Measurements from ENCODE around the gene PHACTR1. TPM values are rescaled to one million over a fixed set of nuclear protein-coding genes. Genes with fewer than 3 reads are reported as not detected.

Gene PHACTR1
- total and polyA plus RNA-seq, 7 donors, result 0.60 to 7.5 (median 3.7) TPM

DNA sequence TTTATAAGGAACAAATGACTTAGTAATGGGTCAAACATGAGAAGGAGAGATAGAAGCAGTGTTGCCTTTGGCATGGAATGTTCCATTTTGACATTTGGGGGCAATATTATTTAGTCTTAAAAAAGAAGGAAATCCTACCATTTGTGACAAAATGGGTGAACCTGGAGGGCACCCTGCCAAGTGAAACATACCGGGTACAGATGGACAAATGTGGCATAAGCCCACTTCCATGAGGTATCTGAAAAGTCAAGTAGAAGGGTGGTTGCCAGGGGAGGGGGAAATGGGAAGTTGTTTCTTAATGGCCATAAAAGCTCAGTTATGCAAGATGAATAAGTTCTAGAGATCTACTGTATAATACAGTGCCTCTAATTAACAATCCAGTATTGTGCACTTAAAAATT is 342.5 kb downstream of the PHACTR1 start:
- no peaks in the 10 kb centered on the region for H3K4me1 ChIP-seq
- no peak overlapping the region for H3K27ac ChIP-seq
- DNase-seq, result no peak
- no peaks in the 10 kb centered on the region for H3K36me3 ChIP-seq
- intact Hi-C loops (cut with DNase I), result no loop called here
- H3K9me3 ChIP-seq, result no peaks in the 10 kb centered on the region
- no peaks in the 10 kb centered on the region for H3K27me3 ChIP-seq
- no peak overlapping the region for H3K4me3 ChIP-seq
- no peak for TF ChIP-seq POLR2AphosphoS5 (IDR thresholded peaks at IDR 0.05)
- no peak for TF ChIP-seq POLR2A (IDR thresholded peaks at IDR 0.05)
- TF ChIP-seq, protein P1, sequence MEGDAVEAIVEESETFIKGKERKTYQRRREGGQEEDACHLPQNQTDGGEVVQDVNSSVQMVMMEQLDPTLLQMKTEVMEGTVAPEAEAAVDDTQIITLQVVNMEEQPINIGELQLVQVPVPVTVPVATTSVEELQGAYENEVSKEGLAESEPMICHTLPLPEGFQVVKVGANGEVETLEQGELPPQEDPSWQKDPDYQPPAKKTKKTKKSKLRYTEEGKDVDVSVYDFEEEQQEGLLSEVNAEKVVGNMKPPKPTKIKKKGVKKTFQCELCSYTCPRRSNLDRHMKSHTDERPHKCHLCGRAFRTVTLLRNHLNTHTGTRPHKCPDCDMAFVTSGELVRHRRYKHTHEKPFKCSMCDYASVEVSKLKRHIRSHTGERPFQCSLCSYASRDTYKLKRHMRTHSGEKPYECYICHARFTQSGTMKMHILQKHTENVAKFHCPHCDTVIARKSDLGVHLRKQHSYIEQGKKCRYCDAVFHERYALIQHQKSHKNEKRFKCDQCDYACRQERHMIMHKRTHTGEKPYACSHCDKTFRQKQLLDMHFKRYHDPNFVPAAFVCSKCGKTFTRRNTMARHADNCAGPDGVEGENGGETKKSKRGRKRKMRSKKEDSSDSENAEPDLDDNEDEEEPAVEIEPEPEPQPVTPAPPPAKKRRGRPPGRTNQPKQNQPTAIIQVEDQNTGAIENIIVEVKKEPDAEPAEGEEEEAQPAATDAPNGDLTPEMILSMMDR (IDR thresholded peaks at IDR 0.05), result no peak
- no peak for TF ChIP-seq EP300 (IDR thresholded peaks at IDR 0.05)
- WGBS, 2 donors, result 76 to 78% methylated on average over 1 of the region's 1 CpG

DNA sequence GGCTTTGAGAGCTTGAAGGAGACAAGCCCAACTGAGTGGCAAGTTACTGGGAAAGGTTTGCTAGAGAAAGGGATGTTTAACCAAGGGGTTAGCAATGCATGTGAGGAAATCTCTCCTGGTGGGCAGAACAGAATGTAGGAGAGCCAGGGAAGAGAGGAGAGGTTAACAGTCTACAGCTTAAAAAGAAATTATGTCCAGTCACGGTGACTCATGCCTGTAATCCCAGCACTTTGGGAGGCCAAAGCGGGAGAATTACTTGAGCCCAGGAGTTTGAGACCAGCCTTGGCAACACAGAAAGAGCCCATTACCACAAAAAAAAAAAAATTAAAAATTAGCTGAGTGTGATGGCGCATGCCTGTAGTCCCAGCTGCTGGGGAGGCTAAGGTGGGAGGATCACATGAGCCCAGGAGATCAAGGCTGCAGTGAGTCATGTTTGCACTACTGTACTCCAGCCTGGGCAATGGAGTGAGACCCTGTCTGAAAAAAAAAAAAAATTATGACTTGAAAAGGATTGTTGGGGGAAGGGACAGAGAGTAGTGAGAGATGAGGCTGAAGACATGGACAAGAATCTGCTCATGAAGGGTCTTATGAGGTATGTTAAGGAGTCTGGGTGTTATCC is 346.8 kb downstream of the PHACTR1 start:
- Histone ChIP-seq H3K9me3 (no peaks in the 10 kb centered on the region), H3K27ac (no peak overlapping the region), H3K27me3 (no peaks in the 10 kb centered on the region), H3K4me1 (no peaks in the 10 kb centered on the region), H3K36me3 (no peaks in the 10 kb centered on the region), H3K4me3 (no peak overlapping the region)
- TF ChIP-seq, protein P1 (IDR thresholded peaks at IDR 0.05), result no peak
- TF ChIP-seq EP300 (IDR thresholded peaks at IDR 0.05) (no peak), POLR2AphosphoS5 (IDR thresholded peaks at IDR 0.05) (no peak), POLR2A (IDR thresholded peaks at IDR 0.05) (no peak)
- intact Hi-C loops (cut with DNase I), result no loop called here
- WGBS, 2 donors, result 94 to 95% methylated on average over 3 of the region's 3 CpGs
- no peak for DNase-seq

DNA sequence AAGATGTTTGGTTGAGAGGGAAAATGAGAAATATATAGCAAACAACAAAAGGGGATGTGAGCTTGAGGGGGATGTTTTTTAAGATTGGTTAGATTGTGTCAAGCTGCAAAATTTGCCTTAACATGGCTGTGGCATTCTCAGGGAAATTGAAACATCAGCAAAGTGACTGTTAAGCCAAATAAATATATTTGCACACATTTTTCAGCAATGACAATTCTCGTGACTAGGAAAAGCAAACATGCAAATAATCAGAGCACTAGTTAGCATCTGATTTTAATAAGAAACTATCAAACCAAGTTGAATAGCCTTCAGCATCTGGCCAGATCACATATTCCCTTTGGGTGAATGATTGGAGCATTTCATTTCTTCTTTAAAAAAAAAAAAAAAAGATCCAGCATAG is 349.0 kb downstream of the PHACTR1 start:
- H3K4me3 ChIP-seq, result no peak overlapping the region
- WGBS, 2 donors, result 66 to 81% methylated on average over 1 of the region's 1 CpG
- H3K4me1 ChIP-seq, result no peaks in the 10 kb centered on the region
- H3K9me3 ChIP-seq, result no peaks in the 10 kb centered on the region
- no peaks in the 10 kb centered on the region for H3K36me3 ChIP-seq
- TF ChIP-seq, protein P1 (IDR thresholded peaks at IDR 0.05), result no peak
- TF ChIP-seq EP300 (IDR thresholded peaks at IDR 0.05) (no peak), POLR2A (IDR thresholded peaks at IDR 0.05) (no peak), POLR2AphosphoS5 (IDR thresholded peaks at IDR 0.05) (no peak)
- intact Hi-C loops (cut with DNase I), result no loop called here
- no peaks in the 10 kb centered on the region for H3K27me3 ChIP-seq
- no peak for DNase-seq
- no peak overlapping the region for H3K27ac ChIP-seq

DNA sequence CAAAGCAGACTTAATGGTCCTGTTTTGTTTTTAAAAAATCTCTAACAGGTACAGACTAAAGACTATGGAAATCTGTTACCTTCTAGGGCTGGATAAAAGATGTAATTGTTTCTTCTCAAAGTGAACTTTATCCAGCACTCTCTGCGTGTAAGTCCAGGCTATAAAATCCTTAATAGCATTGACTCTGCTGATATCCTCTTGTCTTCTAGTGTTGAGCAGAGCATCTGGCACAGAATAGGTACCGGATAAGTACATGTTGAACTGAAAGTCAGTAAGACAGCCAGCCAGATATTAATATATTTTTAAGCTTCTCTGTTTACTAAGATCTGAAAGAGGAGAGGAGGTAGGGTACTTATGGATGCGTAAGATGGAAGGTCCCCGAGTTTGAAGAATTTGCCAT is 349.5 kb downstream of the PHACTR1 start:
- Histone ChIP-seq H3K36me3 (no peaks in the 10 kb centered on the region), H3K9me3 (no peaks in the 10 kb centered on the region), H3K27ac (no peak overlapping the region), H3K4me1 (no peaks in the 10 kb centered on the region), H3K4me3 (no peak overlapping the region), H3K27me3 (no peaks in the 10 kb centered on the region)
- no peak for TF ChIP-seq EP300 (IDR thresholded peaks at IDR 0.05)
- no peak for TF ChIP-seq POLR2AphosphoS5 (IDR thresholded peaks at IDR 0.05)
- TF ChIP-seq, protein P1 (IDR thresholded peaks at IDR 0.05), result no peak
- no peak for TF ChIP-seq POLR2A (IDR thresholded peaks at IDR 0.05)
- intact Hi-C loops (cut with DNase I), result no loop called here
- no peak for DNase-seq
- WGBS, 2 donors, result 56 to 82% methylated on average over 4 of the region's 4 CpGs

DNA sequence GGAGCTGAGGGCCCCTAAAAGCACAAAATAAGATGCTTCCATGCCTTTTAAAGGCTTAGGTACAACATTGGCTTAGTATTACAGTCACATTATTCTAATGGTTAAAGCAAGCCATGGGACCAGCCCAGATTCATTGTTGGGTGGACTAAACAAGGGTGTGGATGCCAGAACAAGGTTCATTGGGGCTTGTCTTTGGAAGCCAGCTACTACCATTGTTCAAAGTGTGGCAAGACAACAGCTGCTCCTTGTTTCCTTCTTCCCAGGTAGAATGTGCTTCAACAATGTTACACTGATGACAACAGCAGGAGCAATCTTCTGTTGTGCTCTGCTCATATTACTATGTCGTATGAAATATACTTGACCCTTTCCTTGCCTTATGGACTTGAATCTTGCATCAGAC is 350.3 kb downstream of the PHACTR1 start:
- no peak for DNase-seq
- no peaks in the 10 kb centered on the region for H3K27me3 ChIP-seq
- H3K36me3 ChIP-seq, result no peaks in the 10 kb centered on the region
- intact Hi-C loops (cut with DNase I), result no loop called here
- no peak overlapping the region for H3K4me3 ChIP-seq
- TF ChIP-seq, protein P1 (IDR thresholded peaks at IDR 0.05), result no peak
- TF ChIP-seq EP300 (IDR thresholded peaks at IDR 0.05) (no peak), POLR2A (IDR thresholded peaks at IDR 0.05) (no peak), POLR2AphosphoS5 (IDR thresholded peaks at IDR 0.05) (no peak)
- no peak overlapping the region for H3K27ac ChIP-seq
- no peaks in the 10 kb centered on the region for H3K4me1 ChIP-seq
- H3K9me3 ChIP-seq, result no peaks in the 10 kb centered on the region
- 35 to 80% methylated on average over 1 of the region's 1 CpG for WGBS, 2 donors
